ENCODE data around the gene RNASEH1. TPM values are rescaled to one million over a fixed set of nuclear protein-coding genes. Genes with fewer than 3 reads are reported as not detected.

The RNASEH1 gene
- total and polyA plus RNA-seq, 2 of the 13 experiments (the other 11 are each of a cell fraction or from before 2014, with no cell fraction given) = 14.5 to 57.4 TPM

DNA sequence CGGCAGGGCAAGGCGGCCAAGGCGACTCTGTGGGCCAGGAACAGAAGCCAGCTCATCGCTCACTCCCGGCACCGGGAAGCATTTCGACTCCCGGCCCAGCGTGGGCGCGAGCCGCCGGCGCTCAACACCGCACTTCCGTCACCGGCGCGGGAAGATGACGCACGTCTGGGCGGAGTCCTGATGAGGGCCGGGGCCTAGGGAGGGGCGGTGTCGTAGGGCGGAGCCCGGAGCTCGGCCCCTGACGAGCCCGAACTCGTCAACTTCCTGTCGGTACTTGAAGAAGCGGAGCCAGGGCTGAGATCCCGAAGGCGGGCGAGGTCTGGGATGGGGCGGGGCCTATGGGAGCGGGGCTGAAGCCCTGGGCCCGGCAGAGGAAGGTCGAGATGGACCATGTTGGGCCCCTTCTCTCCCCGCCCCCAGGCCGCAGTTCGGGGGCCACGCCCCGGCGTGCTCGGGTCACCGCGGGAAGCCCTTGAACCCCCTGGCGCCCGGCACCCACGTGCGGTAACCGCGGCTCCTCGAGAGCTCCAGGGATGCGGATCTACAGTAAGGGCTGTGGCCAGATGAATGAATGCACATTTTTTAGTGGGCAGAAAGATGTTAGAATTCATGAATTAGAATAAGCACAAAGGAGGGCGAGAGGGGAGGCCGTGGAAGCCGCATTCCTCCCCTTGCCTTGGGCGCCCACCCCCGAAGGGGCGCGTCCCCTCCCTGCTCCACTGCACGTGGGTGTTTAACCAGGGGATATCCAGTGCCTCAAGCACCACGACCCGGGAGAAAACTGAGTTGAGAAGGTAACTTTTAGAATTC, at the start of gene RNASEH1 (continued):
- TF ChIP-seq, protein P1, sequence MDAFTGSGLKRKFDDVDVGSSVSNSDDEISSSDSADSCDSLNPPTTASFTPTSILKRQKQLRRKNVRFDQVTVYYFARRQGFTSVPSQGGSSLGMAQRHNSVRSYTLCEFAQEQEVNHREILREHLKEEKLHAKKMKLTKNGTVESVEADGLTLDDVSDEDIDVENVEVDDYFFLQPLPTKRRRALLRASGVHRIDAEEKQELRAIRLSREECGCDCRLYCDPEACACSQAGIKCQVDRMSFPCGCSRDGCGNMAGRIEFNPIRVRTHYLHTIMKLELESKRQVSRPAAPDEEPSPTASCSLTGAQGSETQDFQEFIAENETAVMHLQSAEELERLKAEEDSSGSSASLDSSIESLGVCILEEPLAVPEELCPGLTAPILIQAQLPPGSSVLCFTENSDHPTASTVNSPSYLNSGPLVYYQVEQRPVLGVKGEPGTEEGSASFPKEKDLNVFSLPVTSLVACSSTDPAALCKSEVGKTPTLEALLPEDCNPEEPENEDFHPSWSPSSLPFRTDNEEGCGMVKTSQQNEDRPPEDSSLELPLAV (CRISPR knock-in tag; conservative IDR thresholded peaks at IDR 0.05; ENCODE audit: low read depth) = peak; percentile 82; the same call in 1 of the 2 replicates
- TF ChIP-seq, protein P2, sequence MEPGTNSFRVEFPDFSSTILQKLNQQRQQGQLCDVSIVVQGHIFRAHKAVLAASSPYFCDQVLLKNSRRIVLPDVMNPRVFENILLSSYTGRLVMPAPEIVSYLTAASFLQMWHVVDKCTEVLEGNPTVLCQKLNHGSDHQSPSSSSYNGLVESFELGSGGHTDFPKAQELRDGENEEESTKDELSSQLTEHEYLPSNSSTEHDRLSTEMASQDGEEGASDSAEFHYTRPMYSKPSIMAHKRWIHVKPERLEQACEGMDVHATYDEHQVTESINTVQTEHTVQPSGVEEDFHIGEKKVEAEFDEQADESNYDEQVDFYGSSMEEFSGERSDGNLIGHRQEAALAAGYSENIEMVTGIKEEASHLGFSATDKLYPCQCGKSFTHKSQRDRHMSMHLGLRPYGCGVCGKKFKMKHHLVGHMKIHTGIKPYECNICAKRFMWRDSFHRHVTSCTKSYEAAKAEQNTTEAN (CRISPR knock-in tag; conservative IDR thresholded peaks at IDR 0.05) = peak; percentile 82; the same call in 1 of the 2 replicates
- TF ChIP-seq, protein P3, sequence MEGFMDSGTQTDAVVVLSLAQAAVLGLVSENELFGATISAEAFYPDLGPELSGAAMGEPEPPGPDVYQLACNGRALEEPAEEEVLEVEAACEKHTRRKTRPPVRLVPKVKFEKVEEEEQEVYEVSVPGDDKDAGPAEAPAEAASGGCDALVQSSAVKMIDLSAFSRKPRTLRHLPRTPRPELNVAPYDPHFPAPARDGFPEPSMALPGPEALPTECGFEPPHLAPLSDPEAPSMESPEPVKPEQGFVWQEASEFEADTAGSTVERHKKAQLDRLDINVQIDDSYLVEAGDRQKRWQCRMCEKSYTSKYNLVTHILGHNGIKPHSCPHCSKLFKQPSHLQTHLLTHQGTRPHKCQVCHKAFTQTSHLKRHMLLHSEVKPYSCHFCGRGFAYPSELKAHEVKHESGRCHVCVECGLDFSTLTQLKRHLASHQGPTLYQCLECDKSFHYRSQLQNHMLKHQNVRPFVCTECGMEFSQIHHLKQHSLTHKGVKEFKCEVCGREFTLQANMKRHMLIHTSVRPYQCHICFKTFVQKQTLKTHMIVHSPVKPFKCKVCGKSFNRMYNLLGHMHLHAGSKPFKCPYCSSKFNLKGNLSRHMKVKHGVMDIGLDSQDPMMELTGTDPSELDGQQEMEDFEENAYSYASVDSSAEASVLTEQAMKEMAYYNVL (CRISPR knock-in tag; IDR thresholded peaks at IDR 0.05; ENCODE audit: borderline replicate concordance) = no peak
- TF ChIP-seq TEAD2 (CRISPR knock-in tag; IDR thresholded peaks at IDR 0.05) (peak; percentile 97), SPEN (CRISPR knock-in tag; IDR thresholded peaks at IDR 0.05; ENCODE audit: low read depth) (peak; percentile 95), ZNF253 (CRISPR knock-in tag; IDR thresholded peaks at IDR 0.05; ENCODE audit: borderline replicate concordance) (peak; percentile 81), JUND (CRISPR knock-in tag; IDR thresholded peaks at IDR 0.05) (peak; percentile 3), SNAPC2 (CRISPR knock-in tag; IDR thresholded peaks at IDR 0.05) (peak; percentile 94), IKZF4 (CRISPR knock-in tag; IDR thresholded peaks at IDR 0.05; ENCODE audit: borderline replicate concordance, low read depth, not compliant biosample characterization) (peak; percentile 85), KLF13 (CRISPR knock-in tag; IDR thresholded peaks at IDR 0.05) (peak; percentile 93), RCOR2 (CRISPR knock-in tag; IDR thresholded peaks at IDR 0.05) (0 out of 2 replicates have a peak, but pooled peaks have one; percentile 33), TSC22D2 (CRISPR knock-in tag; IDR thresholded peaks at IDR 0.05; ENCODE audit: borderline replicate concordance) (peak; percentile 88), JARID2 (CRISPR knock-in tag; IDR thresholded peaks at IDR 0.05; ENCODE audit: insufficient replicate concordance) (no peak)
- TF ChIP-seq, protein P4, sequence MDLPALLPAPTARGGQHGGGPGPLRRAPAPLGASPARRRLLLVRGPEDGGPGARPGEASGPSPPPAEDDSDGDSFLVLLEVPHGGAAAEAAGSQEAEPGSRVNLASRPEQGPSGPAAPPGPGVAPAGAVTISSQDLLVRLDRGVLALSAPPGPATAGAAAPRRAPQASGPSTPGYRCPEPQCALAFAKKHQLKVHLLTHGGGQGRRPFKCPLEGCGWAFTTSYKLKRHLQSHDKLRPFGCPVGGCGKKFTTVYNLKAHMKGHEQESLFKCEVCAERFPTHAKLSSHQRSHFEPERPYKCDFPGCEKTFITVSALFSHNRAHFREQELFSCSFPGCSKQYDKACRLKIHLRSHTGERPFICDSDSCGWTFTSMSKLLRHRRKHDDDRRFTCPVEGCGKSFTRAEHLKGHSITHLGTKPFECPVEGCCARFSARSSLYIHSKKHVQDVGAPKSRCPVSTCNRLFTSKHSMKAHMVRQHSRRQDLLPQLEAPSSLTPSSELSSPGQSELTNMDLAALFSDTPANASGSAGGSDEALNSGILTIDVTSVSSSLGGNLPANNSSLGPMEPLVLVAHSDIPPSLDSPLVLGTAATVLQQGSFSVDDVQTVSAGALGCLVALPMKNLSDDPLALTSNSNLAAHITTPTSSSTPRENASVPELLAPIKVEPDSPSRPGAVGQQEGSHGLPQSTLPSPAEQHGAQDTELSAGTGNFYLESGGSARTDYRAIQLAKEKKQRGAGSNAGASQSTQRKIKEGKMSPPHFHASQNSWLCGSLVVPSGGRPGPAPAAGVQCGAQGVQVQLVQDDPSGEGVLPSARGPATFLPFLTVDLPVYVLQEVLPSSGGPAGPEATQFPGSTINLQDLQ (CRISPR knock-in tag; IDR thresholded peaks at IDR 0.05) = peak; percentile 84; the same call in 1 of the 2 replicates

Measured in HepG2 (cell line).